Naive thymus-derived CD4-positive, alpha-beta T cell (primary cell): ENCODE data around the gene SHC2. TPM values are rescaled to one million over a fixed set of nuclear protein-coding genes. Genes with fewer than 3 reads are reported as not detected.

Experiments
- ATAC-seq: fragments of 150-1000 bp; cut with Tn5 transposase; 2 replicates; pipeline ENCODE4 v1.10.0; 2021; ENCODE audit warnings: mild to moderate bottlenecking, moderate library complexity
- CTCF ChIA-PET: fragments of 350-600 bp; sonication (Branson Sonifier 250); formaldehyde crosslinking; loops from one replicate; lab custom pipeline; 2021; ENCODE audit warnings: antibody characterized with exemption; lab: Charles Lee
- POLR2A ChIA-PET: fragments of 350-600 bp; sonication (Branson Sonifier 250); formaldehyde crosslinking; loops from one replicate; lab custom pipeline; 2021; ENCODE audit warnings: antibody characterized with exemption, inconsistent platforms; lab: Charles Lee
- DNase-seq, 9 donors: peaks; one replicate each; pipeline versions ENCODE4 v3.0.0 to v3.0.0-alpha.2; 2020 to 2022; ENCODE audit warnings: mixed read lengths in 1 of 9
- H3K27ac ChIP-seq: one replicate; pipeline ENCODE4 v1.7.0; 2013; ENCODE audit warnings: mild to moderate bottlenecking, low read depth, low read length, moderate library complexity
- H3K27me3 ChIP-seq, 2 donors: one replicate each; pipeline ENCODE4 v1.7.0; 2013; ENCODE audit warnings: low read length in 2 of 2, mild to moderate bottlenecking in 2 of 2, moderate library complexity in 2 of 2; ENCODE audit not compliant: control insufficient read depth in 2 of 2, insufficient read depth in 2 of 2
- H3K36me3 ChIP-seq, 3 experiments: 1 replicate in 2 of 3; 2 replicates in 1 of 3; pipeline ENCODE4 v1.7.0; 2013; ENCODE audit warnings: low read length in 3 of 3, mild to moderate bottlenecking in 3 of 3, moderate library complexity in 1 of 3; ENCODE audit not compliant: insufficient read depth in 3 of 3, control insufficient read depth in 2 of 3
- H3K4me1 ChIP-seq, 2 donors: one replicate each; pipeline ENCODE4 v1.7.0; 2013; ENCODE audit warnings: low read length in 2 of 2, mild to moderate bottlenecking in 2 of 2, moderate library complexity in 1 of 2; ENCODE audit not compliant: control insufficient read depth in 2 of 2, insufficient read depth in 2 of 2
- H3K4me3 ChIP-seq: 2 replicates; pipeline ENCODE4 v1.7.0; 2013; ENCODE audit warnings: mild to moderate bottlenecking, low read length
- H3K9me3 ChIP-seq, 3 experiments: 1 replicate in 2 of 3; 2 replicates in 1 of 3; pipeline ENCODE4 v1.7.0; 2013; ENCODE audit warnings: low read length in 3 of 3; ENCODE audit not compliant: control insufficient read depth in 2 of 3
- H3K27ac Mint-ChIP-seq, 9 donors: one replicate each; pipeline ENCODE4 v1.8.0; 2020 to 2022; ENCODE audit warnings: mixed read lengths in 9 of 9, mild to moderate bottlenecking in 8 of 9, moderate library complexity in 5 of 9, inconsistent platforms in 2 of 9
- H3K27me3 Mint-ChIP-seq, 5 donors: one replicate each; pipeline ENCODE4 v1.8.0; 2021 to 2022; ENCODE audit warnings: mixed read lengths in 5 of 5, mild to moderate bottlenecking in 1 of 5
- H3K36me3 Mint-ChIP-seq, 5 donors: one replicate each; pipeline ENCODE4 v1.8.0; 2020 to 2022; ENCODE audit warnings: mixed read lengths in 5 of 5, mild to moderate bottlenecking in 3 of 5, inconsistent platforms in 1 of 5
- H3K4me1 Mint-ChIP-seq, 7 donors: one replicate each; pipeline ENCODE4 v1.8.0; 2020 to 2022; ENCODE audit warnings: mixed read lengths in 7 of 7, mild to moderate bottlenecking in 3 of 7, inconsistent platforms in 1 of 7
- H3K4me3 Mint-ChIP-seq, 10 donors: one replicate each; pipeline ENCODE4 v1.8.0; 2020 to 2022; ENCODE audit warnings: mild to moderate bottlenecking in 10 of 10, mixed read lengths in 10 of 10, moderate library complexity in 6 of 10, inconsistent platforms in 2 of 10
- H3K9me3 Mint-ChIP-seq, 11 donors: one replicate each; pipeline ENCODE4 v1.8.0; 2020 to 2022; ENCODE audit warnings: mixed read lengths in 11 of 11, mild to moderate bottlenecking in 4 of 11, inconsistent platforms in 1 of 11, moderate library complexity in 1 of 11
- intact Hi-C, 2 donors: fragments of 100-400 bp; cut with micrococcal nuclease; formaldehyde crosslinking; loops; one replicate each; pipeline ENCODE4 v1.15.1; 2023
- polyA plus RNA-seq, 2 donors: library from polyadenylated mRNA; unstranded; fragments of 300-500 nt; fragmentation: Illumina TruSeq; gene quantifications; one replicate each; pipeline ENCODE4 v1.2.3, GENCODE V29; 2021
- total RNA-seq, 6 experiments: library from RNA in 5 of 6; stranded (reverse) in 5 of 6; gene quantifications; 1 replicate in 5 of 6; 2 replicates in 1 of 6; pipeline ENCODE4 v1.2.3 and lab custom pipeline; 2021 to 2026

Gene SHC2
- total and polyA plus RNA-seq, 7 experiments from 2014 or later, result 0.82 to 2.3 (median 2.1) TPM; not detected in 4

GRCh38 chr19:436413-436950, 24.4 kb downstream of the SHC2 start:
- ChIA-PET CTCF (no interaction called here), POLR2A (no interaction called here)
- peaks cover 0 to 2% (median 0%) of the 10 kb centered on the region in 5 donors for H3K36me3 Mint-ChIP-seq

DNA sequence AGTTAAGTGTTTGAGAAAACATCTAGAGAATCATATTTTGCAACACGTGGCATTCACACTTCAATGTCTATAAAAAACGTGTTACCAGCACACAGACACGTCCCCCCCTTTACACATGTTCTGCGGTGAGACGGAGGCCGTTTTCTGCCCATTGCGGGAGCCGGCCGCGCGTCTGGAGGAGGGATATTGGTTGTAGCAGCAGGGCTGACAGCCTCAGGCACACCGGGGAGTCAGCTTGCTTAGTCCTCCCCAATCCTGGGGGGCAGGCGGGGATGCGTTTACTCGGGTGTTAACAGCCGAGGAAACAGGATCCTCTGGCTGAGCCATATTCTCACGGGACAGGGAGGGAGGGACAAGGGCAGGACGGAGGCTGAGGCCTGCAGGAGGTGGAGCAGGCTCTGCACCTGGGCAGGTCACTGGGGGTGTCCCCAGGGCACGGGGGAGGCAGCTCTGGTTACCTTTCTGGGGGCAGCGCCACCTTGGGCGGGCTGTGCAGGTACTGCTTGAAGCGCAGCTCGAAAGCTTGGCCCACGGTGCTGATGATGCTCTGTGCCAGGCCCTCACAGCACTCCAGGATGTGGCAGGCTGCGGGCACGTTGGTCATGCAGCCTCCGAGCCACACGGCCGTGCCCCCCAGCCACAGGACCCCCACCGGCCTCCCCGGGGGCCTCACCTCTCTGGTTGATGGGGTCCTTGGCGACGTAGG, 25.0 kb downstream of the SHC2 start:
- intact Hi-C loops, result no loop called here
- Mint-ChIP-seq H3K27me3 (peaks cover 0 to 16% (median 10%) of the 10 kb centered on the region in 5 donors), H3K9me3 (peaks cover 0 to 4% (median 0%) of the 10 kb centered on the region in 11 donors), H3K4me1 (peaks cover 0 to 2% (median 0%) of the 10 kb centered on the region in 7 donors), H3K36me3 (no peaks in the 10 kb centered on the region), H3K27ac (no peak overlapping the region), H3K4me3 (no peak overlapping the region)
- Histone ChIP-seq H3K9me3 (no peaks in the 10 kb centered on the region), H3K27ac (no peak overlapping the region), H3K36me3 (no peaks in the 10 kb centered on the region), H3K4me3 (no peak overlapping the region), H3K4me1 (no peaks in the 10 kb centered on the region), H3K27me3 (no peaks in the 10 kb centered on the region)
- DNase-seq, result no peak
- POLR2A ChIA-PET, result no interaction called here
- ATAC-seq, result no peak
- CTCF ChIA-PET, result no interaction called here

More at GRCh38 chr19:436413-436950, 24.4 kb downstream of the SHC2 start:
- intact Hi-C loops, result no loop called here
- Mint-ChIP-seq H3K4me1 (peaks cover 0 to 2% (median 0%) of the 10 kb centered on the region in 7 donors), H3K9me3 (no peaks in the 10 kb centered on the region), H3K27ac (no peak overlapping the region), H3K4me3 (no peak overlapping the region), H3K27me3 (peaks cover 0 to 22% (median 16%) of the 10 kb centered on the region in 5 donors)
- H3K4me3 ChIP-seq, result no peak overlapping the region
- H3K9me3 ChIP-seq, result no peaks in the 10 kb centered on the region
- no peaks in the 10 kb centered on the region for H3K4me1 ChIP-seq
- DNase-seq (no peak), ATAC-seq (no peak)
- H3K36me3 ChIP-seq, result no peaks in the 10 kb centered on the region
- H3K27me3 ChIP-seq, result no peaks in the 10 kb centered on the region
- H3K27ac ChIP-seq, result no peak overlapping the region

DNA sequence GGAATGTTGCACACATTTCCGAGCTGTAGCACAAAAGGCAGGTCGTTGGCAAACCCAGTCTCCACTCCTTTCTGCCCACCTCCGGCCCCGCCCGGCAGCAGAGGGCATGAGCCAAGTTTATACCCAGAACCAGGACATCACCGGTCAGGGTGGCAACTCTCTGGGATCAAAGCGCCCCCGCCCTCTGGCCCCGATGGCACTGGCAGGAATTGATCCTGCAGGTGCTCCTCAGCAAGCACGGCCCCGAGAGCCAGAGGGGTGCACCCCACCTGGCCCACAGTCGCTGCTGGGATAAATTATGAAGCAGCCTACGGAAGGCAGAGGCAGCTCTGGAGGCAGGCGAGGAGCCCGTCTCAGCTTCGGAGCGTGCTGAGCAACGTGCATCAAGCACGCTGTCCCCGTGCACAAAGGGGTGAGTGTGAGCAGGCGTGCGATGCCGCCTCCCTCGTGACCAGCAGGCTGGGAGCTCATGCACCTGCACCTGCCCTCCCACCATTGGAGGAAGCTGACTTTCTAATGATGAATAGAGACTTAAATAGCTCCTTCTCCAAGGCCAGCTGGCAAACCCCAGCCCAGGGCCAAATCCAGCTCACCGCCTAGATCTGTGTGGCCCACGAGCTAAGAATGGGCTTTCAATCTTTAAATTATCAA, 25.7 kb downstream of the SHC2 start:
- POLR2A ChIA-PET, result no interaction called here
- Mint-ChIP-seq H3K27me3 (peaks cover 0 to 14% (median 10%) of the 10 kb centered on the region in 5 donors), H3K9me3 (peaks cover 0 to 7% (median 0%) of the 10 kb centered on the region in 11 donors), H3K27ac (no peak overlapping the region), H3K4me3 (no peak overlapping the region), H3K4me1 (peaks cover 0 to 2% (median 0%) of the 10 kb centered on the region in 7 donors), H3K36me3 (no peaks in the 10 kb centered on the region)
- intact Hi-C loops, result no loop called here
- no peaks in the 10 kb centered on the region for H3K27me3 ChIP-seq
- H3K36me3 ChIP-seq, result no peaks in the 10 kb centered on the region
- ATAC-seq (no peak), DNase-seq (no peak)
- no peak overlapping the region for H3K27ac ChIP-seq
- H3K4me1 ChIP-seq, result no peaks in the 10 kb centered on the region
- CTCF ChIA-PET, result no interaction called here
- no peaks in the 10 kb centered on the region for H3K9me3 ChIP-seq
- H3K4me3 ChIP-seq, result no peak overlapping the region

DNA sequence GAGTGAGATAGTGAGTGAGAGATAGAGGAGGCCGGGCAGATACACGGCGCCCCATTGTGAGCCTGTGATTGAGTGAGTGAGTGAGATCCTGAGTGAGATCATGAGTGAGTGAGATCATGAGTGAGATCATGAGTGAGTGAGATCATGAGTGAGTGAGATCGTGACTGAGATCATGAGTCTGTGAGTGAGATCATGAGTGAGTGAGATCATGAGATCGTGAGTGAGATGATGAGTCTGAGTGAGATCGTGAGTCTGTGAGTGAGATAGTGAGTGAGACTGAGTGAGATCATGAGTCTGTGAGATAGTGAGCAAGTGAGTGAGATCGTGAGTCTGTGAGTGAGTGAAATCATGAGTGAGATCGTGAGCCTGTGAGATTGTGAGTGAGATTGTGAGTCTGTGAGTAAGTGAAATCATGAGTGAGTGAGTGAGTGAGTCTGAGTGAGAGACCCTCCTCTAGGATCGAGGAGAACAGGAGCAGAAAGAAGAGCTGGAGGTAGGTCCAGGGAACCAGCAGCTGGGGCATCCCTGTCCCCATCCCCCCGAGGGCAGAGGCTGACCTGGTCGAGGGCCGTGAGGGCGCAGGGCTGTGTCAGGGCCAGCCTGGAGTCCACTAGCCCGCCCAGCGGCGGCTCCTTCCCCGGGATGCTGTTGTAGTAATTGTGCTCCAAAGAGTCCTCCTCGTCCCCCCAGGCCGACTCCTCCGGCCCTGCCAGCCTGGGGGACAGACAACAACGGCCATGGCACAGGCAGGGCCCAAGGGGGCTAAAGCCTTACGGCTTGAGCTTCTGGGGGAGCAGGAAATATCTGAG, 26.5 kb downstream of the SHC2 start:
- no peak for DNase-seq
- H3K36me3 Mint-ChIP-seq, result no peaks in the 10 kb centered on the region
- Histone ChIP-seq H3K4me3 (no peak overlapping the region), H3K36me3 (no peaks in the 10 kb centered on the region), H3K9me3 (no peaks in the 10 kb centered on the region), H3K27me3 (no peaks in the 10 kb centered on the region), H3K4me1 (no peaks in the 10 kb centered on the region), H3K27ac (no peak overlapping the region)
- intact Hi-C loops, result no loop called here
- no peak overlapping the region for H3K27ac Mint-ChIP-seq
- peaks cover 0 to 10% (median 0%) of the 10 kb centered on the region in 11 donors for H3K9me3 Mint-ChIP-seq
- peaks cover 0 to 2% (median 0%) of the 10 kb centered on the region in 7 donors for H3K4me1 Mint-ChIP-seq
- ChIA-PET CTCF (no interaction called here), POLR2A (no interaction called here)
- no peak overlapping the region for H3K4me3 Mint-ChIP-seq
- peaks cover 0 to 10% (median 10%) of the 10 kb centered on the region in 5 donors for H3K27me3 Mint-ChIP-seq
- no peak for ATAC-seq

DNA sequence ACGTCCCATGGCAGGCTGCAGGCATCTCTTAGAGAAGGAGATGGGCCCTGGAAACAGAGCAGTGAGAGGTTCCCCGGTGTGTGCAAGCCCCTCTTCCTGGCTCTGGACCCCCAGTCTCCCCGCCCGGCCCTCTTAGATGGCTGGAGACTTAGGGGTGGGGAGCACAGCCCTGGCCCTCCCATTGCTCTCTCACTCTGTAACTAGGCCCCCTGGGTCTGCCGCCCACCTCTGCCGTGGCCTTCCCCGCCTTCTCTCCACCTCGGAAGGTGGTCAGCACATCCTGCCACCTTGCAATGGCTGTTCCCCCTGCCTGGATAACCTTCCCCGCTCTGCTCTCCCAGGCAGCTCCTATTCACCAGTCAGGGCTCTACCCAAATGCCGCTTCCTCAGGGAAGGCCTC, 30.1 kb downstream of the SHC2 start:
- intact Hi-C loops, result no loop called here
- POLR2A ChIA-PET, result no interaction called here
- Histone ChIP-seq H3K27ac (no peak overlapping the region), H3K27me3 (no peaks in the 10 kb centered on the region), H3K36me3 (no peaks in the 10 kb centered on the region), H3K4me1 (no peaks in the 10 kb centered on the region), H3K4me3 (no peak overlapping the region), H3K9me3 (no peaks in the 10 kb centered on the region)
- H3K4me1 Mint-ChIP-seq, result no peaks in the 10 kb centered on the region
- CTCF ChIA-PET, result no interaction called here
- ATAC-seq (no peak), DNase-seq (no peak)
- H3K27me3 Mint-ChIP-seq, result peaks cover 0 to 4% (median 0%) of the 10 kb centered on the region in 5 donors
- H3K36me3 Mint-ChIP-seq, result no peaks in the 10 kb centered on the region
- H3K4me3 Mint-ChIP-seq, result no peak overlapping the region
- peaks cover 0 to 12% (median 0%) of the 10 kb centered on the region in 11 donors for H3K9me3 Mint-ChIP-seq
- peak overlapping the region in 1 of 9 donors; percentile 7 for H3K27ac Mint-ChIP-seq

GRCh38 chr19:428149-428548, 32.7 kb downstream of the SHC2 start:
- H3K27ac ChIP-seq, result no peak overlapping the region
- Mint-ChIP-seq H3K4me3 (no peak overlapping the region), H3K4me1 (no peaks in the 10 kb centered on the region), H3K9me3 (peaks cover 0 to 12% (median 0%) of the 10 kb centered on the region in 11 donors), H3K27me3 (peaks cover 0 to 9% (median 0%) of the 10 kb centered on the region in 5 donors), H3K27ac (no peak overlapping the region), H3K36me3 (no peaks in the 10 kb centered on the region)
- H3K4me1 ChIP-seq, result no peaks in the 10 kb centered on the region
- no peak overlapping the region for H3K4me3 ChIP-seq
- POLR2A ChIA-PET, result no interaction called here
- no peaks in the 10 kb centered on the region for H3K9me3 ChIP-seq
- no peaks in the 10 kb centered on the region for H3K36me3 ChIP-seq
- DNase-seq, result no peak
- no peak for ATAC-seq
- CTCF ChIA-PET, result no interaction called here
- H3K27me3 ChIP-seq, result no peaks in the 10 kb centered on the region
- intact Hi-C loops, result no loop called here
